Colon (tissue), 2 donors: ENCODE results near the gene RGS18.
A peak's percentile ranks its signal among the peaks of the same experiment; 100 is the strongest.
"Not testable (repeated sequence)": the region's sequence is repeated elsewhere in the genome, so short reads cannot be mapped to it uniquely, and the experiment has no call there.

ENCODE experiments used
- FAIRE-seq: peaks from 2 replicates; lab custom pipeline; 2012; peaks lifted over from hg19 to GRCh38; lab: Jason Lieb, UNC
- donor health status: control.
- donor health status: control.

RGS18 gene

GRCh38 chr1:192158181-192158580 is at the start of gene RGS18:
Gene RGS18 (plus strand): TSS chr1:192158462. CDS start chr1:192158638, 176 bp downstream.
- FAIRE-seq: peak; percentile 18

GRCh38 chr1:192109576-192109975 is 48.7 kb upstream of the RGS18 start:
- no peak for FAIRE-seq

- no peak for FAIRE-seq
Measured at GRCh38 chr1:192115000-192115399, 43.3 kb upstream of the RGS18 start.

GRCh38 chr1:192118881-192119405 is 39.3 kb upstream of the RGS18 start:
- no peak for FAIRE-seq

- FAIRE-seq: no peak
Measured at GRCh38 chr1:192119701-192120100, 38.6 kb upstream of the RGS18 start.

- no peak for FAIRE-seq
Measured at GRCh38 chr1:192122668-192123067, 35.6 kb upstream of the RGS18 start.

- no peak for FAIRE-seq
Measured at GRCh38 chr1:192123212-192123611, 35.0 kb upstream of the RGS18 start.

- no peak for FAIRE-seq
Measured at GRCh38 chr1:192126030-192126619, 32.1 kb upstream of the RGS18 start.

GRCh38 chr1:192130175-192130574 is 28.1 kb upstream of the RGS18 start:
- FAIRE-seq: no peak

- not testable (repeated sequence) for FAIRE-seq
Measured at GRCh38 chr1:192130865-192131264, 27.4 kb upstream of the RGS18 start.

GRCh38 chr1:192131914-192132313 is 26.3 kb upstream of the RGS18 start:
- FAIRE-seq: no peak

- FAIRE-seq: no peak
Measured at GRCh38 chr1:192133350-192133926, 24.8 kb upstream of the RGS18 start.

- no peak for FAIRE-seq
Measured at GRCh38 chr1:192140382-192140781, 17.9 kb upstream of the RGS18 start.

- FAIRE-seq: no peak
Measured at GRCh38 chr1:192147221-192147620, 11.0 kb upstream of the RGS18 start.

- FAIRE-seq: no peak
Measured at GRCh38 chr1:192147696-192148095, 10.6 kb upstream of the RGS18 start.

GRCh38 chr1:192151176-192151575 is 7.1 kb upstream of the RGS18 start:
- no peak for FAIRE-seq

- FAIRE-seq: no peak
Measured at GRCh38 chr1:192153276-192153675, 5.0 kb upstream of the RGS18 start.

- FAIRE-seq: no peak
Measured at GRCh38 chr1:192157067-192157466, 1.2 kb upstream of the RGS18 start.

GRCh38 chr1:192159014-192159413 is 752 bp downstream of the RGS18 start:
- no peak for FAIRE-seq

GRCh38 chr1:192159781-192160180 is 1.5 kb downstream of the RGS18 start:
- no peak for FAIRE-seq

- no peak for FAIRE-seq
Measured at GRCh38 chr1:192160196-192160595, 1.9 kb downstream of the RGS18 start.

GRCh38 chr1:192161976-192162375 is 3.7 kb downstream of the RGS18 start:
- FAIRE-seq: no peak

GRCh38 chr1:192162376-192162775 is 4.1 kb downstream of the RGS18 start:
- no peak for FAIRE-seq

GRCh38 chr1:192165002-192165401 is 6.7 kb downstream of the RGS18 start:
- FAIRE-seq: not testable (repeated sequence)
